SK-N-SH treated with all-trans-retinoic acid at 6 μM for 48 hours (cell line): ENCODE results near the gene COL19A1.

ENCODE experiments used
- ATAC-seq: fragments of 200-7000 bp; cut with Tn5 transposase; 3 replicates; pipeline ENCODE4 v1.9.1; 2020; ENCODE audit warnings: mild to moderate bottlenecking, moderate library complexity
- ARNTL ChIP-seq: fragments of 450-650 bp; formaldehyde crosslinking; IDR thresholded peaks from 2 replicates; pipeline ENCODE4 v1.5.0; 2020; ENCODE audit warnings: low read depth, mild to moderate bottlenecking, moderate library complexity, borderline replicate concordance
- BACH2 ChIP-seq: fragments of 250-450 bp; sonication (Bioruptor Pico); IDR thresholded peaks from 2 replicates; pipeline ENCODE4 v1.9.0; 2021; ENCODE audit warnings: mild to moderate bottlenecking, borderline replicate concordance
- ESRRG ChIP-seq: fragments of 250-450 bp; sonication (Bioruptor Pico); IDR thresholded peaks from 2 replicates; pipeline ENCODE4 v1.6.1; 2021; ENCODE audit warnings: mild to moderate bottlenecking
- GLIS3 ChIP-seq: fragments of 250-450 bp; sonication (Bioruptor Pico); IDR thresholded peaks from 2 replicates; pipeline ENCODE4 v1.5.0; 2020; ENCODE audit warnings: mild to moderate bottlenecking, moderate library complexity
- ISL1 ChIP-seq: fragments of 250-450 bp; sonication (Bioruptor Pico); IDR thresholded peaks from 2 replicates; pipeline ENCODE4 v2.1.2; 2022; ENCODE audit warnings: mild to moderate bottlenecking, moderate library complexity
- OSR1 ChIP-seq: fragments of 250-450 bp; sonication (Bioruptor Pico); IDR thresholded peaks from 2 replicates; pipeline ENCODE4 v1.8.0; 2022; ENCODE audit warnings: moderate library complexity, mild to moderate bottlenecking, inconsistent platforms
- RARB ChIP-seq: fragments of 250-450 bp; sonication (Bioruptor Pico); IDR thresholded peaks from 2 replicates; pipeline ENCODE4 v1.8.0; 2021; ENCODE audit warnings: mild to moderate bottlenecking, moderate library complexity
- SNAI2 ChIP-seq: fragments of 250-450 bp; sonication (Bioruptor Pico); IDR thresholded peaks from 2 replicates; pipeline ENCODE4 v1.5.0; 2020; ENCODE audit warnings: mild to moderate bottlenecking, moderate library complexity
- TCF4 ChIP-seq: fragments of 250-450 bp; sonication (Bioruptor Pico); IDR thresholded peaks from 2 replicates; pipeline ENCODE4 v1.8.0; 2021; ENCODE audit warnings: mild to moderate bottlenecking, moderate library complexity, borderline replicate concordance
- TOX ChIP-seq: fragments of 250-450 bp; sonication (Bioruptor Pico); IDR thresholded peaks from 2 replicates; pipeline ENCODE4 v1.8.0; 2021; ENCODE audit warnings: mild to moderate bottlenecking, moderate library complexity, borderline replicate concordance
- ZC3H10 ChIP-seq: fragments of 250-450 bp; sonication (Bioruptor Pico); IDR thresholded peaks from 2 replicates; pipeline ENCODE4 v1.5.1; 2021; ENCODE audit warnings: mild to moderate bottlenecking, moderate library complexity
- ZFP3 ChIP-seq: fragments of 250-450 bp; sonication (Bioruptor Pico); IDR thresholded peaks from 2 replicates; pipeline ENCODE4 v1.5.0; 2020; ENCODE audit warnings: mild to moderate bottlenecking, moderate library complexity
- ZFP30 ChIP-seq: fragments of 450-650 bp; formaldehyde crosslinking; IDR thresholded peaks from 2 replicates; pipeline ENCODE4 v1.5.0; 2022; ENCODE audit warnings: mild to moderate bottlenecking, moderate library complexity
- ZNF565 ChIP-seq: fragments of 450-650 bp; formaldehyde crosslinking; conservative IDR thresholded peaks from 2 replicates; pipeline ENCODE4 v1.5.0; 2020; ENCODE audit warnings: low read depth, mild to moderate bottlenecking, moderate library complexity
- ZNF70 ChIP-seq: fragments of 450-650 bp; formaldehyde crosslinking; IDR thresholded peaks from 2 replicates; pipeline ENCODE4 v1.5.0; 2020; ENCODE audit warnings: mild to moderate bottlenecking, moderate library complexity
- ZNF8 ChIP-seq: fragments of 450-650 bp; formaldehyde crosslinking; IDR thresholded peaks from 2 replicates; pipeline ENCODE4 v1.5.0; 2020; ENCODE audit warnings: mild to moderate bottlenecking, moderate library complexity
- TF ChIP-seq, protein P1 (sequence below): fragments of 250-450 bp; sonication (Bioruptor Pico); IDR thresholded peaks from 2 replicates; pipeline ENCODE4 v1.5.0; 2020; ENCODE audit warnings: mild to moderate bottlenecking, moderate library complexity
- TF ChIP-seq, protein P2 (sequence below): fragments of 250-450 bp; sonication (Bioruptor Pico); IDR thresholded peaks from 2 replicates; pipeline ENCODE4 v1.8.0; 2021; ENCODE audit warnings: low read depth, mild to moderate bottlenecking, moderate library complexity, borderline replicate concordance
- TF ChIP-seq, protein P3 (sequence below): fragments of 250-450 bp; sonication (Bioruptor Pico); IDR thresholded peaks from 2 replicates; pipeline ENCODE4 v1.5.1; 2020; ENCODE audit warnings: low read depth, mild to moderate bottlenecking, moderate library complexity

The COL19A1 gene

DNA sequence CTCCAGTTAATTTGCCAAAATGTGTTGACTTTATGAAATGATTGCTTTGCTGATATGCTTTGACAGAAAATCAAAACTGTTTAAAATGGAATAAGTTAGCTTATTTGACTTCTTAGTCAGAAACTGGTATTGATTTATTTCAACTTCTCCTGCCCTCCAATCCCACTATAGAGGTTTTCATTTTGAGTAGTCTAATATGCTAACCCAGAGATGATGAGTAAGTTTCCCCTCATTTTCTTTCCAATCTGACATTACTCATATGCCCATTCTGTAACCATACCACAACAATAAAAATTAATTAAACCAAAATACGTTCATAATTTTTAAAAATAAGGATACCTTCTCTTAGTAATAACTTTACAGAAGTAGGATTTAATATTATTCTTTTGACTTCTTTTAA is 78.8 kb downstream of the COL19A1 start:
- ATAC-seq, result no peak
- TF ChIP-seq, protein P1, sequence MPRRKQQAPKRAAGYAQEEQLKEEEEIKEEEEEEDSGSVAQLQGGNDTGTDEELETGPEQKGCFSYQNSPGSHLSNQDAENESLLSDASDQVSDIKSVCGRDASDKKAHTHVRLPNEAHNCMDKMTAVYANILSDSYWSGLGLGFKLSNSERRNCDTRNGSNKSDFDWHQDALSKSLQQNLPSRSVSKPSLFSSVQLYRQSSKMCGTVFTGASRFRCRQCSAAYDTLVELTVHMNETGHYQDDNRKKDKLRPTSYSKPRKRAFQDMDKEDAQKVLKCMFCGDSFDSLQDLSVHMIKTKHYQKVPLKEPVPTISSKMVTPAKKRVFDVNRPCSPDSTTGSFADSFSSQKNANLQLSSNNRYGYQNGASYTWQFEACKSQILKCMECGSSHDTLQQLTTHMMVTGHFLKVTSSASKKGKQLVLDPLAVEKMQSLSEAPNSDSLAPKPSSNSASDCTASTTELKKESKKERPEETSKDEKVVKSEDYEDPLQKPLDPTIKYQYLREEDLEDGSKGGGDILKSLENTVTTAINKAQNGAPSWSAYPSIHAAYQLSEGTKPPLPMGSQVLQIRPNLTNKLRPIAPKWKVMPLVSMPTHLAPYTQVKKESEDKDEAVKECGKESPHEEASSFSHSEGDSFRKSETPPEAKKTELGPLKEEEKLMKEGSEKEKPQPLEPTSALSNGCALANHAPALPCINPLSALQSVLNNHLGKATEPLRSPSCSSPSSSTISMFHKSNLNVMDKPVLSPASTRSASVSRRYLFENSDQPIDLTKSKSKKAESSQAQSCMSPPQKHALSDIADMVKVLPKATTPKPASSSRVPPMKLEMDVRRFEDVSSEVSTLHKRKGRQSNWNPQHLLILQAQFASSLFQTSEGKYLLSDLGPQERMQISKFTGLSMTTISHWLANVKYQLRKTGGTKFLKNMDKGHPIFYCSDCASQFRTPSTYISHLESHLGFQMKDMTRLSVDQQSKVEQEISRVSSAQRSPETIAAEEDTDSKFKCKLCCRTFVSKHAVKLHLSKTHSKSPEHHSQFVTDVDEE, result no peak
- TF ChIP-seq ZNF565 (CRISPR knock-in tag) (no peak), ZNF70 (CRISPR knock-in tag) (no peak), TCF4 (CRISPR knock-in tag) (no peak), ISL1 (CRISPR knock-in tag) (no peak), ESRRG (CRISPR knock-in tag) (no peak), GLIS3 (no peak), ARNTL (CRISPR knock-in tag) (no peak), RARB (CRISPR knock-in tag) (no peak), OSR1 (no peak)
- TF ChIP-seq, protein P2, sequence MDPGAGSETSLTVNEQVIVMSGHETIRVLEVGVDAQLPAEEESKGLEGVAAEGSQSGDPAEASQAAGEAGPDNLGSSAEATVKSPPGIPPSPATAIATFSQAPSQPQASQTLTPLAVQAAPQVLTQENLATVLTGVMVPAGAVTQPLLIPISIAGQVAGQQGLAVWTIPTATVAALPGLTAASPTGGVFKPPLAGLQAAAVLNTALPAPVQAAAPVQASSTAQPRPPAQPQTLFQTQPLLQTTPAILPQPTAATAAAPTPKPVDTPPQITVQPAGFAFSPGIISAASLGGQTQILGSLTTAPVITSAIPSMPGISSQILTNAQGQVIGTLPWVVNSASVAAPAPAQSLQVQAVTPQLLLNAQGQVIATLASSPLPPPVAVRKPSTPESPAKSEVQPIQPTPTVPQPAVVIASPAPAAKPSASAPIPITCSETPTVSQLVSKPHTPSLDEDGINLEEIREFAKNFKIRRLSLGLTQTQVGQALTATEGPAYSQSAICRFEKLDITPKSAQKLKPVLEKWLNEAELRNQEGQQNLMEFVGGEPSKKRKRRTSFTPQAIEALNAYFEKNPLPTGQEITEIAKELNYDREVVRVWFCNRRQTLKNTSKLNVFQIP (CRISPR knock-in tag), result no peak
- TF ChIP-seq, protein P3, sequence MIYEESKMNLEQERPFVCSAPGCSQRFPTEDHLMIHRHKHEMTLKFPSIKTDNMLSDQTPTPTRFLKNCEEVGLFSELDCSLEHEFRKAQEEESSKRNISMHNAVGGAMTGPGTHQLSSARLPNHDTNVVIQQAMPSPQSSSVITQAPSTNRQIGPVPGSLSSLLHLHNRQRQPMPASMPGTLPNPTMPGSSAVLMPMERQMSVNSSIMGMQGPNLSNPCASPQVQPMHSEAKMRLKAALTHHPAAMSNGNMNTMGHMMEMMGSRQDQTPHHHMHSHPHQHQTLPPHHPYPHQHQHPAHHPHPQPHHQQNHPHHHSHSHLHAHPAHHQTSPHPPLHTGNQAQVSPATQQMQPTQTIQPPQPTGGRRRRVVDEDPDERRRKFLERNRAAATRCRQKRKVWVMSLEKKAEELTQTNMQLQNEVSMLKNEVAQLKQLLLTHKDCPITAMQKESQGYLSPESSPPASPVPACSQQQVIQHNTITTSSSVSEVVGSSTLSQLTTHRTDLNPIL (CRISPR knock-in tag), result no peak

DNA sequence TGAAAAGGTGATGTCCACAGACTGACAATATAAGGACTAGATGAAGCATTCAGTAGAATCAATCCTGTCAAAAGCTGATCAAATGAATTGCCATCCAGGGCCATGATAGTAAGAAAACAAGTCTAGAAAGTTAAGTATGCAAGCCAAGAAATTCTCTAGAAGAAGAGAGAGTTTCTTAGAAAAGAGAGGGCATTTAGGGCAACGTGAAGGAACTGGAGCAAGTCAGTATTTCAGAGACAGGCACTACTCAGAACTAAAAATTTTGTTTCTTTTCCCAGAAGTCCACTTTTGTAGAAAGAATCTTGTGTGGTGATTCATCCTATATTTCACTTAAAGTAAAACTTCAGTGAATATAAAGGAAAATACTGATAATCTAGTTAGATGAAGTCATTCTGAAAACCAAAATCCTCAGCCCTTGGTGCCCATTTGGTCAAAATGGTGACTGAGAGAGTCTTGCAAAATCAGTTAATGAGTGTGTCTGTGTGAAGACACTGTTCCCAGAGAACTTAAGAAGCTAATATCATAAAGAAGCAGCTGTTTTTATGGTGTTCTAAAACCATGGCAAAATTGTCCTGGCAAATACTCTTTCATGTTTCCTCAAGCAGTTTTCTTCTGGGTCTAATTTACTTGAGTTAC is 82.2 kb downstream of the COL19A1 start:
- TF ChIP-seq ISL1 (CRISPR knock-in tag), result no peak
- TF ChIP-seq, protein P2 (CRISPR knock-in tag), result no peak
- no peak for TF ChIP-seq ZFP30 (CRISPR knock-in tag)
- no peak for TF ChIP-seq ZNF70 (CRISPR knock-in tag)
- no peak for TF ChIP-seq GLIS3
- TF ChIP-seq ZNF565 (CRISPR knock-in tag), result no peak

DNA sequence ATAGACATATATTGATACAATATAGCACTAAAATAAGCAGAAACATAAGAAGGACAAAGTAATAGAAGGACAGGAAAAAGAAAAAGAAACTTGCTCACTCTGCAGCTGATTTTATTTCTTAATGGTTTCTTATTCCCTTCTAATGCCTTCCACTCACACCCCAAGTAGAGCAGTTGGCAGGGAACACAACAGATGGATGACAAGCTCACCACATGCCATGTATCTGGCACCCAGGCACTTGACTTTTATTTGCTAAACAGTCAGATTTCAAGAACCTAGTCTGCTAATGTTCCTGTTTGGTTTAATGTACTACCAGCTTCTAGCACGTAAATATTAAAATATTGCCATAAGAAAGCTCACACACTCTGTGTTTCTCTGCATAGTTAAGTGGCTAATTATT is 87.1 kb downstream of the COL19A1 start:
- TF ChIP-seq OSR1 (no peak), ZNF8 (CRISPR knock-in tag) (no peak), BACH2 (CRISPR knock-in tag) (no peak), TOX (CRISPR knock-in tag) (no peak), ARNTL (CRISPR knock-in tag) (no peak), ZC3H10 (CRISPR knock-in tag) (no peak), SNAI2 (no peak), ESRRG (CRISPR knock-in tag) (no peak), ZFP3 (no peak)
- TF ChIP-seq, protein P1, result no peak
- no peak for ATAC-seq

More for the DNA sequence above, 82.2 kb downstream of the COL19A1 start:
- no peak for ATAC-seq
